Posterior vena cava (tissue), 2 donors: ENCODE data around the gene CARS1. TPM values are rescaled to one million over a fixed set of nuclear protein-coding genes. Genes with fewer than 3 reads are reported as not detected.

ENCODE experiments used
- DNase-seq: peaks from one replicate; pipeline ENCODE4 v3.0.0-alpha.2; 2020; ENCODE audit warnings: low spot score
- intact Hi-C, 2 donors: fragments of 100-400 bp; cut with DNase I; formaldehyde crosslinking; loops; one replicate each; pipeline versions ENCODE4 v1.14.1 to v1.14.2; 2022 to 2023
- total RNA-seq, 2 donors: library from RNA; stranded (reverse); fragmentation: NEBNext Ultra II Directional; extraction: Animal tissue kit (Norgen Biotek cat#: 25700); gene quantifications; one replicate each; pipeline ENCODE4 v1.2.1, GENCODE V29; 2021
- donor health status: DM: yes; HTN: yes; CAD: no.
- donor health status: DM: yes; HTN: yes; CAD: no.

Gene CARS1
- total RNA-seq, 2 donors from 2014 or later, result 44.2 to 60.6 TPM

- peak; percentile 44 for DNase-seq
- intact Hi-C loops, result loop anchor here in 1 of 2 donors (2.0 kb wide), 1 partner anchor 35 kb away; no protein-coding TSS in a partner anchor
These were observed 69.1 kb downstream of the CARS1 start for GRCh38 chr11:2987881-2988861.

- intact Hi-C loops, result no loop called here
- DNase-seq, result no peak
These were observed 73.3 kb downstream of the CARS1 start for GRCh38 chr11:2983908-2984307.

GRCh38 chr11:2982214-2982613 lies 75.0 kb downstream of the CARS1 start:
- DNase-seq, result no peak
- intact Hi-C loops, result no loop called here

- DNase-seq, result no peak
- intact Hi-C loops, result no loop called here
These were observed 76.1 kb downstream of the CARS1 start for GRCh38 chr11:2981130-2981529.

GRCh38 chr11:2980168-2980840 lies 76.9 kb downstream of the CARS1 start:
- no peak for DNase-seq
- intact Hi-C loops, result no loop called here

GRCh38 chr11:2977113-2977512 lies 80.1 kb downstream of the CARS1 start:
- intact Hi-C loops, result no loop called here
- no peak for DNase-seq

GRCh38 chr11:2976294-2977063 lies 80.7 kb downstream of the CARS1 start:
- intact Hi-C loops, result no loop called here
- no peak for DNase-seq

GRCh38 chr11:2975594-2975993 lies 81.6 kb downstream of the CARS1 start:
- DNase-seq, result no peak
- intact Hi-C loops, result no loop called here

GRCh38 chr11:2974272-2974671 lies 83.0 kb downstream of the CARS1 start:
- no peak for DNase-seq
- intact Hi-C loops, result no loop called here

GRCh38 chr11:2968341-2968900 lies 88.8 kb downstream of the CARS1 start:
- no peak for DNase-seq

GRCh38 chr11:2964782-2965181 lies 92.4 kb downstream of the CARS1 start:
- intact Hi-C loops, result no loop called here
- no peak for DNase-seq

More at GRCh38 chr11:2968341-2968900, 88.8 kb downstream of the CARS1 start:
- intact Hi-C loops, result no loop called here

GRCh38 chr11:2963761-2964160 lies 93.5 kb downstream of the CARS1 start:
- intact Hi-C loops, result no loop called here

GRCh38 chr11:2963112-2963754 lies 94.0 kb downstream of the CARS1 start:
- no peak for DNase-seq
- intact Hi-C loops, result no loop called here

More at GRCh38 chr11:2963761-2964160, 93.5 kb downstream of the CARS1 start:
- DNase-seq, result no peak

GRCh38 chr11:2961080-2961479 lies 96.1 kb downstream of the CARS1 start:
- DNase-seq, result no peak
- intact Hi-C loops, result no loop called here

- intact Hi-C loops, result no loop called here
- no peak for DNase-seq
These were observed 97.1 kb downstream of the CARS1 start for GRCh38 chr11:2960139-2960538.

GRCh38 chr11:2958251-2958650 lies 99.0 kb downstream of the CARS1 start:
- DNase-seq, result no peak
- intact Hi-C loops, result no loop called here

- intact Hi-C loops, result no loop called here
These were observed 101.2 kb downstream of the CARS1 start for GRCh38 chr11:2955906-2956476.

GRCh38 chr11:2954263-2954662 lies 103.0 kb downstream of the CARS1 start:
- intact Hi-C loops, result no loop called here
- DNase-seq, result no peak

More at GRCh38 chr11:2955906-2956476, 101.2 kb downstream of the CARS1 start:
- no peak for DNase-seq
